A549 (cell line): ENCODE measurements around the gene ARHGEF28.

Experiments
- BHLHE40 ChIP-seq: IDR thresholded peaks from 2 replicates; pipeline ENCODE4 v1.6.1; 2012; ENCODE audit warnings: low read depth, low read length, inconsistent platforms
- CHD4 ChIP-seq: fragments of 200-600 bp; sonication (generic); IDR thresholded peaks from 2 replicates; pipeline ENCODE4 v1.6.1; 2016; ENCODE audit warnings: antibody characterized with exemption, mild to moderate bottlenecking, borderline replicate concordance
- EP300 ChIP-seq, 2 experiments: fragments of >200 bp; sonication (Bioruptor Twin); formaldehyde crosslinking; IDR thresholded peaks; 2 replicates in 1 of 2; 3 replicates in 1 of 2; pipeline ENCODE4 v1.6.1; 2016 to 2017
- FOSL2 ChIP-seq, 2 experiments: fragments of 450-650 bp in 1 of 2; fragments of >200 bp in 1 of 2; sonication (Bioruptor Twin) in 1 of 2; formaldehyde crosslinking; IDR thresholded peaks; 2 replicates each; pipeline versions ENCODE4 v1.5.0 to v1.6.1; 2016 to 2020; ENCODE audit warnings: mild to moderate bottlenecking in 1 of 2, moderate library complexity in 1 of 2
- PHF8 ChIP-seq: fragments of 200-600 bp; sonication (generic); IDR thresholded peaks from 2 replicates; pipeline ENCODE4 v1.6.1; 2016; ENCODE audit warnings: low read depth, mild to moderate bottlenecking, antibody characterized with exemption, moderate library complexity, borderline replicate concordance
- RAD21 ChIP-seq, 2 experiments: fragments of >200 bp in 1 of 2; sonication (Bioruptor Twin) in 1 of 2; formaldehyde crosslinking in 1 of 2; IDR thresholded peaks in 1 of 2; conservative IDR thresholded peaks in 1 of 2; 2 replicates in 1 of 2; 3 replicates in 1 of 2; pipeline ENCODE4 v1.6.1; 2012 to 2018; ENCODE audit warnings: inconsistent platforms in 1 of 2
- REST ChIP-seq: fragments of 200-600 bp; sonication (generic); IDR thresholded peaks from 2 replicates; pipeline ENCODE4 v1.6.1; 2016; ENCODE audit warnings: antibody characterized with exemption, mild to moderate bottlenecking, moderate library complexity
- SMC3 ChIP-seq: fragments of >200 bp; sonication (Bioruptor Twin); formaldehyde crosslinking; IDR thresholded peaks from 3 replicates; pipeline ENCODE4 v1.6.1; 2018; ENCODE audit warnings: inconsistent platforms
- TF ChIP-seq, protein P1 (sequence below): IDR thresholded peaks from 2 replicates; pipeline ENCODE4 v1.6.1; 2012
- TF ChIP-seq, protein P2 (sequence below): fragments of >200 bp; sonication (Bioruptor Twin); formaldehyde crosslinking; IDR thresholded peaks from 3 replicates; pipeline ENCODE4 v1.5.1; 2016

- TF ChIP-seq EP300 (IDR thresholded peaks at IDR 0.05): no peak
- TF ChIP-seq, protein P1, sequence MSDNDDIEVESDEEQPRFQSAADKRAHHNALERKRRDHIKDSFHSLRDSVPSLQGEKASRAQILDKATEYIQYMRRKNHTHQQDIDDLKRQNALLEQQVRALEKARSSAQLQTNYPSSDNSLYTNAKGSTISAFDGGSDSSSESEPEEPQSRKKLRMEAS: no peak
- TF ChIP-seq, protein P2, sequence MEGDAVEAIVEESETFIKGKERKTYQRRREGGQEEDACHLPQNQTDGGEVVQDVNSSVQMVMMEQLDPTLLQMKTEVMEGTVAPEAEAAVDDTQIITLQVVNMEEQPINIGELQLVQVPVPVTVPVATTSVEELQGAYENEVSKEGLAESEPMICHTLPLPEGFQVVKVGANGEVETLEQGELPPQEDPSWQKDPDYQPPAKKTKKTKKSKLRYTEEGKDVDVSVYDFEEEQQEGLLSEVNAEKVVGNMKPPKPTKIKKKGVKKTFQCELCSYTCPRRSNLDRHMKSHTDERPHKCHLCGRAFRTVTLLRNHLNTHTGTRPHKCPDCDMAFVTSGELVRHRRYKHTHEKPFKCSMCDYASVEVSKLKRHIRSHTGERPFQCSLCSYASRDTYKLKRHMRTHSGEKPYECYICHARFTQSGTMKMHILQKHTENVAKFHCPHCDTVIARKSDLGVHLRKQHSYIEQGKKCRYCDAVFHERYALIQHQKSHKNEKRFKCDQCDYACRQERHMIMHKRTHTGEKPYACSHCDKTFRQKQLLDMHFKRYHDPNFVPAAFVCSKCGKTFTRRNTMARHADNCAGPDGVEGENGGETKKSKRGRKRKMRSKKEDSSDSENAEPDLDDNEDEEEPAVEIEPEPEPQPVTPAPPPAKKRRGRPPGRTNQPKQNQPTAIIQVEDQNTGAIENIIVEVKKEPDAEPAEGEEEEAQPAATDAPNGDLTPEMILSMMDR: no peak
- no peak for TF ChIP-seq REST
- TF ChIP-seq SMC3: 0 out of 3 replicates have a peak, but pooled peaks have one; percentile 3
- no peak for TF ChIP-seq BHLHE40
- no peak for TF ChIP-seq PHF8
- no peak for TF ChIP-seq FOSL2 (IDR thresholded peaks at IDR 0.05)
- no peak for TF ChIP-seq FOSL2 (CRISPR knock-in tag; IDR thresholded peaks at IDR 0.05)
- 0 out of 2 replicates have a peak, but pooled peaks have one; percentile 47 for TF ChIP-seq CHD4
- no peak for TF ChIP-seq RAD21 (conservative IDR thresholded peaks at IDR 0.05 in 1 of 2, IDR thresholded peaks at IDR 0.05 in 1 of 2)
Observed at GRCh38 chr5:73678807-73679206, 52.8 kb downstream of the ARHGEF28 start.
